ENCODE data around the gene PODN.

The PODN gene

DNA sequence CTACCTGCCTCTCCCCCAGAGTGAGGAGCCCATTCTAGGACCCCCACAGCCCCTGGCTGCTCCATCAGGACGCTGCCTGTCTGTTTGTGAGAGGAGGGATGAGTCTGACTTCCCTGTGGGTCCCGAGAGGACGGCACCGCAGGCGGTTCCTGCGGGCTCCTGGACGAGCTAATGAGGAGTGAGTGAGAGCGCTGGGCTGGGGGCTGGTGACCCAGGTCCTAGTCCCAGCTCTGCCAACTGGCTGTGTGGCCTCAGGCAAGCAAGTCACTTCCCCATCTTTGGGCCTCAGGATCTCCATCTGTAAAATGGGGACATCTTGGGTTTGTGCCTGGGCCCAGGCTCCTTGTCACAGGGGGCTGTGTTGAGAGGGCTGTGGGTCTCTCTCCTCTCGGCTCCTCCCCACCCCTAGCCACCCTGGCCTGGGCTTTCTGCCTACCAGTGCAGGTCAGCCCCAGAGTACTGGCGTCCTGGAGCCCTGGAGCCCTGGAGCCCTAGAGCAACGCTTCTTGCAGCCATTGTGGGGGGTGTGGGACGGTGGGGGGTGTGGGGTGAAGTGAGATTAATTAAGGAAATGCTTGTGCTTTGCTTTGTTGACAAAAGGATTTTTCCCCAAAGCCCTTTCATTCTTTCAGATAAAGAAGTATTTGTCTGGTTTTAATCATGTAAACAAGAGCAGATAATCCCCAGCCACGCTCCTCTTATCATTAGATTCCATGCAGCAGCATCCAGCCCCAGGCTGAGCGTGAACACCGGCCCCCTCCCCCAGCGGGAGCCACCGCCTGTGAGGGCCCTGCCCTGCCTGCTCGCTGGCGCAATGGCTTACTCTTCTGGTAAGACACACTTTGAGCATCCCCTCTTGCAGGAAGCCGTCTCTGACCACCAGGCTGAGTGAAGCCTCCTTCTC is 53.6 kb downstream of the PODN start:
- DNase-seq (ENCODE audit: low read depth) = no peak

DNA sequence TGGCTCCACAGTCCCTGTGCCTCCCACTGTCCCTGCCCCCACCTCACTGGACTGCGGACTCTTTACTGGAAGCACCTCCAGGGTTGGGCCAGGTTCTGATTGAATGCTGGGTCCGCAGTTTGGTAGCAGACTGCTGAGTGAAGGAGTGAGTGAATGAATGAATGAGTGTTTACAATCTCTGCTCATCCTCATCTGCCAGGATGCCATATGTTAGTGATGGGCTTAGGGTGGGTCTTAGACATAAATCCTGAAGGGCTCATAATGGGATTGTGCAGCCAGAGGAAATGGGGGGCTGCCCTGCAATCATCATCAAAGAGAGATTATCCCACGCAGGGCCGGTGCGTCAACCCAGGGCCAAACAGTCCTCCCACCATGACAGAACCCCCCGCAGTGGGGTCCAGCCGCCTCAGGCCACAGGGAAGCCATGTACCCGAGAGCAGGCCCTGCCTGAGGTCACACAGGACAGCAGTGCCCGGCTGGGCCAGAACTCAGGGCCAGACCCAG is 54.3 kb downstream of the PODN start:
- no peak for DNase-seq (ENCODE audit: low read depth)

DNA sequence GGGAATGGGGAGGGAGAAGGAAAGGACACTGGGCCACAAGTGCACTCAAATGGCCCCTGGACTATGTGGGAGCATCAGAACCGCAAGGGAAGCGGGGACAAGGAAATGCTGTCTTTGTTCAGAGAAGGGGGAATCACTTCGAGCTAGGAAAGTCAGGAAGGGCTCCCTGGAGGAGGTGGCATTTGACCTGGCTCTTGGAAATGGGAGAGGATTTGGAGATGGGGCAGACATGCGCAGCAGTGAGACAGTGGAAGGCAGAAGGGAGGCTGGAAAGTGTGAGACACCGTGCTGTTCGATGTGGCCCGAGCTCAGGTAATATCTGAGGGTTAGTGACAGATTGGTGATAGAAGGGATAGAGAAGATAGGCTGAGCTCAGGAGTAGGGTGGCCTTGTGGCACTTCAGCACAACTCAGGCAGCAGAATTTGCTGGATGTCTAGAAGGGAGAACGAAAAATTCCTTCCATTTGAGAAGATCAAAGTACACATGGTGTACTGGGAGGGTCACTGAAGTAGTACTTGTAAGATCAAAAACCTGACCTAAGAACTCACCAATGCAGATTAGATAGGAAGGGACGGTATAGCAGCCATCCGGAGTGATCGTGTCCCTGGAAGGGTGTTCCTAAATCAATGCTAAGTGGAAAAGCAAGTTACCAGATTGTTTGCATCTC is 55.1 kb downstream of the PODN start:
- no peak for DNase-seq (ENCODE audit: low read depth)

DNA sequence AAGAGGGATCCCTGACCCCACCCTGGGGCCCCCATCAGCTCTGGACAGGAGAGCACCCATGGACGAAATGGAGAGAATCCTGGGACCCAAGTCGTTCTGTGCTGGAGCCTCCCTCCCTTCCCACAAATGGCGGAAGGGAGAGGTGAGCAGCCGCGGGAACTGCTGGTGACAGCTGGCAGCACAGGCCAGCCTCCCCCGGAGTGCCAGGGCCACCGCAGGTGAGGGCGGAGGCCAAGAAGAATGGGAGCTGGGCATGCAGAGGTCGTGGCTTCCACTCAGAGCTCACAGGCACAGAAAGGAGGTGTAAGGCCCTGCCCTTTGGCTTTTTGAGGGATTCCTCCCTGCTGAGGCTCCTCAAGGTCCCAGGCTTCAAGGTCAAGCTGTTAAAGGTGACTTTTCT is 55.8 kb downstream of the PODN start:
- no peak for DNase-seq (ENCODE audit: low read depth)

DNA sequence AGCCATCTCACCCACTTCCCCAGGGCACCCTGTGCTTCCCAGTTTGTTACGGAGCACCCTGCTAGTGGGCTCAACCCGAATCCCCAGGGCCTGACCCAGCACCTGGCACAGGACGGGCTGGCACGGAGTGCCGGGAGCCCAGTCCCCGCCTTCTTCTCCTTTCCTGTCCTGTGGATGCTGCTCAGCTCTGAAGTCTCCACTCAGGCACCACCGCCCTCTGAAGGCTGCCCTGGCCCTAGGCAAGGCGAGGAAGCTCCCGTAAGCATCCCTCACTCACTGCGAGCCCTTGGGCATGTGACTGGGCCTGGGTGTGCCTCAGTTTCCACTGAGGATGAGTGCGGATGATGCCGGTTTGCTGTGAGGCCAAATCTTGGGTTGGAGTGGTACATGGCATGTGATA is 58.6 kb downstream of the PODN start:
- no peak for DNase-seq (ENCODE audit: low read depth)

DNA sequence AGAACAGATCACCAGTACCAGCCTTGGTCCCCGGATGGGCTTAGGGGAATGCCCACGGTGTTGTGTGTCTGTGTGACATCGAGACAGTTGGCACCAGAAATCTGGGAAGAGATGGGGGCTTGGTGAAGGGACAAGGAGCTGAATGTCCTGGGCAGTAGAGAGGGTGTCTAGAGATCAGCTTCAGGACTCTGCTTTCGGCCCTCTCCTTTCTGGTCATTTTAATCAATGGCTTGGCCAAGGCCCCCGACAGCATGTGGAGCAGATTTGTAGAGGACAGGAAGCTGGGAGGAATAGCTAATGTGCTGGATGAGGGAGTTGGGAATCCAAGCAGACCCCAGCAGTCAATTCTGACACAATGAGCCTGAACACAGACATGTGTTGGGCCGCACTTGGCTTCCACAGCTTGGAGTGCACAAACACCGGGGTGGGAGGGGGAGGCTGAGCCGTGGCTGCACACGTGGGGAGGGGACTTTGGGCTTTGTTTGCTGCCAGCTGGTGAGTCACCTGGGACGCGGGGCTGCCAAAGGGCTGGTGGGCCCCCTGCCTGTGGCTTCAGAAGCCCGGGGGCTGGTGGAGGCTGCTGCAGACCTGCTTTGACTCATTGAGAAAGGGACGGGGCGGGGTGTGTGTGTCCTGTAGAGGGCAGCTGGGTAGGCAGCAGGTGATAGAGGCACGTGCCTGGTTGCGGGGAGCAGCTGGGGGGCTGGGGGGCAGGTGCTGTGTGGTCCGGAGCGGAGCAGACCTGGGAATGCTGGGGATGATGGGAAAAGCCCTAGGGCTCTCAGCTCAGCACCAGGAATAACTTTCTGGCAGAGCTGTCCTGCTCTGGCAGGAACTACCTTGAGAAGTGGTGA is 59.5 kb downstream of the PODN start:
- DNase-seq (ENCODE audit: low read depth) = no peak

DNA sequence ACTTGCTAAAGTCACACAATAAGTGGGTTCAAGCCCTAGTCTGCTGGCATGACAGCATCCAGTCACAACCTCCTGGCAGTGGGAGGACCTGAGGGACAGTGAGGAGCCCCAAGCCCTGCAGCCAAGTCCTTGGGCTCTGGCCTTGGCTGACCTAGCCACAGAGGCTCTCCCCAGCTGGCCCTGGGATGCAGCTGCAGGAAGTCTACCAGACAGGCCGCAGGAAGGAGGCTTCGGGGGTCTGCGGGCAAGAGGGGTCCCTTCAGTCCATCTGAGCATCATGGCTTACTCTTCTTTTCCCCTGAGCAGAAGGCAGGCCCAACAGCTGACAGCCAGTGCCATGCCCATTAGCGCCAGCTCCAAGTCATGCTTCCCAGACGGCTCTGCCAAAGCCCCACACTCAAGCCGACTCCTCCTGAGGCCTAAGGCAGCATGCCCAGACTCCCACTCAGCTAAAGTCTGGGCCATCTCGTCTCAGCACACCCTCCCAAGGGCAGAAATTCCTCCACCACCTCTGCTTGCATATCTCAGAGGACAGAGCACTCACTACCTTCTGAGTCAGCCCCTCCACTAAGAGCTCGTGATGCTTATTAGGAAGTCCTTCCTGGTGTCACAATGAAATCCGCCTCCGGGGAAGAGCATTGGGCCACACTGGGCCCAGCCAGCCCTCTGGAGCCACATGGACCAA is 60.3 kb downstream of the PODN start:
- DNase-seq (ENCODE audit: low read depth) = no peak

DNA sequence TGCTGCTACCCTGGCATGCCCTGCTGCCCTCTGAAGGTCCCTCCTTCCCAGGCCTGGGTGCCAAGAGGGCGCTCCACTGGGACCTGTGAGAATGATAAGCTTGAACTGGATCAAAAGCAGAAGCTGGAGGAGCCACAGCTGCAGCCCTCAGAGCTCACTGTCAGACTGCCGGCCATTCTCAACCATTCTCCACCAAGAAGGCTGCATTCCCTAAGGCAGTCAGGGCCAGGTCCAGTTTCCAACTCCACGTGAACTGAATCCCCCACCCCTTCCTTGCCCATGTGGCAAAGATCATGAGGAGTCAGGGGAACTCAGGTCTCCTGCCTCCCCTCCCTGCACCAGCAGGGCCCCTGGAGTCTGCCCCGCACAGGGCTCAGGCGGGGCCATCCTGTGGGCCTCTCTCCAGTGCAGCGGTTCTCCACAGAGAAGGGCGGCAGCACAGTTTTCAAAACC is 61.0 kb downstream of the PODN start:
- no peak for DNase-seq (ENCODE audit: low read depth)

DNA sequence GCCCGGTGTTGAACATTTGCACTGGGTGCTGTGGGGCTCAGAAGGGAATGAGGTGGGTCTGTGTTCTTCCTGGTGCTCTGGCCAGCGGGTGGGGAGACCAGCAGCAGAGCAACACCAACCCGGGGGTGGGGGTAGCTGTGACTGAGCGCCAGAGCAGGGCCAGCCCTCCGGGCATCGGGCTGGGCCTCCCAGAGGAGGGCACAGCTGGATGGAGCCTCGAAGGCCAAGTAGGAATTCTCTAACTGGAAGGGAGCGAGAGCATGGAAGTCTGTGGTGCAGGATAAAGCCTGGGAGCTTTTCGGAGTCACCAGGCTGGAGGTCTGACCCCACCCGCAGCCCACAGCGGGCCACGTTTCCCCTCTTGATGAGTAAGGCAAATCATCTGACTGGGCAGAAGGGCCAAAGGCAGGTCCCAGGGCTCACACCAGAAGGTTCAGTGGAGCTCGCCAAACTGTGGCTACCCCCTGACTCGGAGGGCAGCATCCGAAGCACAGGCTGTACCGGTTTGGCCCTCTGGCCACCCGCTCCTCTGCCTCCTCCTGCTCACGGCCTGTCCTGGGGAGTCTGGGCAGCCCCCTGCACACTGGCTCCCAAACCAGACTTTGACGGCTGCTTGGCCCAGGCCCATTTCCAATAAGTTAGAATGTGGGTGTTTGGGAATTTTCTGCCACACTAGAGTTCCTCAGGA is 61.6 kb downstream of the PODN start:
- no peak for DNase-seq (ENCODE audit: low read depth)

DNA sequence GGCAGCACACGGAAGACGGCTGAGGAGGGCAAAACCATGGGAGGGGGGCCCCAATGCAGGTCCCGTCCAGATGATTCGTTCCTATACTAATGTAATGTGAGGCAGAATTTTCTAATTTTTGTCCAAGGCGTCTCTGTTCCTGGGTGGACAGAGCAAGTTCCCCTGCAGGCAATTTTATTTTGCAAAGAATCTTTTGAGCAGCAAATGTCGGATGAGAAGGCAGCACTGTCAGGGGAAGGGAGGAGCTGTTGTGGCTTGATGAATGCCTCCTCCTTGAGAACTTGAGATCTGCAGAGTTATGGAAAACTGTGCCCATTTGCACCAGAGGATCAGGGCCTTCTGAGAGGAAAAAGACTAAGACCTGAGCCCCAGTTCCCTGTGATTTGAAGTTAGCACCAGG is 63.1 kb downstream of the PODN start:
- DNase-seq (ENCODE audit: low read depth) = no peak

DNA sequence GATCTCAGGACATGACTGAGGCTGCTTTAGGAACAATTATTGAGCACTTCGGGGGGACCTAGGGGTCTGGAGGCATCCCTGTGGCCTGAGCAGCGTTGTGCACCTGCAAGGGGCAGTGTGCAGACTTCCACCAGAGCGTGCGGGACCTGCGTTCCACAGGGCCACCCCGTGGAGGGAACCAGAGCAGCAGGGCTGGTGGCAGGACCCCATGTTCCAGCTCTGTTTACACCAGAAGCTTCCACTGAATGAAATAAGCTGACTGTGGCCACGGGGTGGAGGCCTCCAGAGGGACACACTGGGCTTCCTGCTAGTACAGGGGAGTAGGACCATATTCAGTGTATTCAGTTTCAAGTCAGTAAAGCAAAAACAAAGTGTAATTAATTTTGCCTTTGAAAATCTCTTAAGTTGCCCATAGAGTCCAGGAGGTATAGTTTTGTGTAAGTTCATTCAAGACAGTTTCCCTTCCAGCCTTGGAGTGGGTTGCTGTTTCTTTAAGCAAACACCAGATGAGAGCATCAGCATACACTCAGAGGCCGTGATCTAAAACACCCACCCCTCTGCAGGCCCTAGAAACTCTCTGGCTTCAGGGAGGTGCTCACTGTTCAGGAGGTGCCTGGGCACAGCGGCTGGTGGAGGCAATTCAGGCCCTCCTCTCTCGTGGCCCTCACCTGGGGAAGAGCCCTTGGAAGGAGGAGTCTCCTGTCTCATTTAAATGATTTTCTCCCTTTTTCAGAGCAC is 63.8 kb downstream of the PODN start:
- DNase-seq (ENCODE audit: low read depth) = no peak

DNA sequence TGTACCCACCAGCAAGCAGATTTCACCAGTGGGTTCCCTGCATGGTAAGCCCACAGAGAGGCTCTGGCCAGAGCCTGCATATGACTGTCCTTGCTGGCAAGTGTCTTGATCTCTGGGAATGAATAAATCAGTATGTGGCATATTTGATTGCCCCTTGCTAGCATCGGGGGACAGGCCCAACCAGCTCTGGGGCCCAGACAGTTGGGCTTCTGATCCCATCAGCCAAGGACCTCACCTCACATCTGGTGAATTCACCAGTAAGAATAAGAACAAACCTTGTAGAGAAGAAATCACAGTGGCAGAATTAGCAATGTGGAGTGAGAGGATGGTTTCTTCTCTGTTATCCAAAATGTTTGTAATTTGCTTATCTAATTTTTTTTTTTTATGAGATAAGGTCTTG is 64.5 kb downstream of the PODN start:
- DNase-seq (ENCODE audit: low read depth) = no peak

DNA sequence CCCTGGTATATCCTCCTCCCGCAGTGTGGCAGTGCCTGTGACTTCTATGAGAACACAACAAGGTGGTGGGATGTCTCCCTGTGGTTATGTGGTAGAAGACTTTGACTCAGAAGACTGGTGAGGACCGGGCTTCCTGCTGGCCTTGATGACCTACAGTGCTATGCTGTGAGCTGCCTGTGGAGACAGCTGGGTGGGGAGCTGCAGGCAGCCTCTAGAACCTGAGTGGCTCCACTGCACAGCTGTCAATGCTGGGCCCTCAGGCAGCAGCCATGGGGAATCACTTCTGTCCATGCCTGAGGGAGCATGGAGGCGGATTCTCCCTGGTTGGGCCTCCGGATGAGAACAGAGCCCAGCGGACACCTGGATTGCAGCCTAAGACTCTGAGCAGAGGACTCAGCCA is 65.5 kb downstream of the PODN start:
- DNase-seq (ENCODE audit: low read depth) = no peak

DNA sequence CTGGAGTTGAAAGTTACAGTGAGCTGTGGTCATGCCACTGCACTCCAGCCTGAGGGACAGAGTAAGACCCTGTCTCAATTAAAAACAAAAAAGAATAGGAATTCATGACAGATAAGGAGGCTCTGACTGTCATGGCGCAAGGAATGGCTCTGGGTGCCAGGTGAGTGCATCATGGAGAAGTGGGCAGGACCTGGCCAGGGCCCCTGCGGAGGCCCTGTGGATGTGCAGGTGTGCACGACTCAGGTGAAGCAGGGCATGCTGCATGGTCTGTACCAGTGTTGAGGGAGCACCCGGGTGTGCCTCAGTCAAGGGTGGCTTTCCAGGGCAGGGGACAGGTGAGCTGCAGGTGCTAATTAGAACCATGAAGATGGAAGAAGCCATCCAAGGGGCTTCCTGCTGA is 66.4 kb downstream of the PODN start:
- no peak for DNase-seq (ENCODE audit: low read depth)

DNA sequence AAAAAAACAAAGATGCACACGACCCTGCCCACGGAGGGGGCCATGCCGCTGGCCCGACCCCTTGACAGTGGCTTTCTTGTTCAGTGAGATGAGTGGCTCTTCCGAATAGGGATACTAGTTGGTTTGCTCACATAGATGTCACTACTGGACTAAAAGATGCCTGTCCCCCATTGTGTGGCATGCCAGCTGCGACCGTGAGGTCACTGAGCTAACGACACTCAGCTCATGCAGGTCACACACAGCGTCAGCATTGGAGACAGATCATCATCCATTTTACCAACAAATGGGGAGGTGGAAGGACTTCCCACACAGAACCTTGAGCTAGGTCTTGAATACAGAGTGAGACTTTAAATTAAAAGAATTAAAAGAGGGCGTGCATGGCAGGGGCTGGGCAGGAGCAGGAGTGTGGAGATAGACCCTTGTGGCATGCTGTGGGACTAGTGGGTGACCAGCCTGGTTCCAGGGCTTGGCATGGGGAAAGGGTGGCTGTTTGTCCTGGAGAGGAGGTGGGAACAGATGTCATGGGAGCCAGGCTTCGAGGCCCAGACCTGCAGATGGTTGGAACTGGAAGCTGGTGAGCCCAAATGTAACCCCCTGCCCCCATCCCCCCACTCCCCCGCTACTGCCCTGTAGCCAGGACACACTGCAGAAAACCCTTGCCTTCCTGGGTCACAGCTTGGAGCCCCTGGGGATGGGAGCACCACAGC is 68.0 kb downstream of the PODN start:
- no peak for DNase-seq (ENCODE audit: low read depth)

DNA sequence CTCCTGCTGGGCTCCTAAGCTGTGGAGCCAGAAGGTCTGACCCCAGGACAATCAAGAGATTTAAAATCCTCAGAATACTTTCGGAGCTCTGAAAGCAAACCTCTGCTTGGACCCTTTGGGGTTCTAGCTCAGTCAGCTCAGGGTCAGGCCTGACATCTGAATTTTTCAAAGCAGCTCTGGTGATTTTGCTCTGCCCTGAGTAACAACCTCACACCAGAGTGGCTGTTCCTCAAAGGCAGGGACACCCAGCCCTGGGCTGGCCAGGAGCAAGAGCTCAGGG is 68.5 kb downstream of the PODN start:
- no peak for DNase-seq (ENCODE audit: low read depth)

DNA sequence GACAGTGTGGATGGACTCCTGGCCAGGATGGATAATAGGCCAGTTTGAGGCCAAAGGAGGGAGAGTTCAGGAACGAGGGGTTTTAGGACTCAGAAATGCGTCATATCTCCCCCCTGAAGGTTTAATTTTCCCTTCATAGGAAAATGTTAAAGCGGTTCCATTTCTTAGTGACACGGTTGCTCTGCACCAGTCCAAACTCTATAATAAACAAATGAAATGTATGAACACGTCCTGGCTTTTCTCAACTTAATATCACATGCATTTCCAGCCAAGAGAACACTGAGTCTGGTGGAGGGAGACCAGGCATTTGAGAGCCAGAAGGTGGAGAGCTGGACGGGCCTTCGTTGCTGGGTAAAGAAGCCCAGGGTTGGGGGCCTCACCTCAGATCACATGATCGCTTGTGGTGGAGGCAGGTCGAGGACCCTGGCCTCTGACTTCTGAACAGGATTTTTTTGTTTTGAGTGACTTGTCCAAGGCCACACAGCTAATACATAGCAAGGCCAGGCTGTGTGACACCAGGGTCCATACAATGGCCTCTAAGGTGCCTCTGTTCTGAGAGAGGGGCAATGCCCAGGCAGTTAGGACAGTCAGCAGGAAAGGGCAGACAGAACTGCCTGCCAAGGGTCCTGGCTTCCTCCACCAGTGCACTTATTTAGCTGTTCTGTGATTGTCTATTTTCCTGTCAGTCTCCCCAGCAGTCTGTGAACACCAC is 69.0 kb downstream of the PODN start:
- DNase-seq (ENCODE audit: low read depth) = no peak

DNA sequence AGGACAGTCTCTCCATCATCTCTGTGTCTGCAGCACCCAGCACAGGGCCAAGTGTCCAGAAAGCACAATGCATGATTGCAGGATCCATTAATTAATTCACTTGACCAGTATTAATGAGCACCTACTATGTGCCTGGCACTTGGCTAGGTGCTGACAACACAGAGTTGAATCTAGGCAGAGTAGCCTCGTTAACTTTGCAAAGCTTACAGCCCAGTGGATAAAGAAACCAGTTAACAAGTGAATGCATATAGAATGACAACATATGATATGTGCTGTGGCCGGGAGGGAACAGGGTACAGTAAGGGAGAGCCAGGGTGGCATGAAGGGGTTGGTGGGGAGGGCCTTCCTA is 69.6 kb downstream of the PODN start:
- DNase-seq (ENCODE audit: low read depth) = no peak

DNA sequence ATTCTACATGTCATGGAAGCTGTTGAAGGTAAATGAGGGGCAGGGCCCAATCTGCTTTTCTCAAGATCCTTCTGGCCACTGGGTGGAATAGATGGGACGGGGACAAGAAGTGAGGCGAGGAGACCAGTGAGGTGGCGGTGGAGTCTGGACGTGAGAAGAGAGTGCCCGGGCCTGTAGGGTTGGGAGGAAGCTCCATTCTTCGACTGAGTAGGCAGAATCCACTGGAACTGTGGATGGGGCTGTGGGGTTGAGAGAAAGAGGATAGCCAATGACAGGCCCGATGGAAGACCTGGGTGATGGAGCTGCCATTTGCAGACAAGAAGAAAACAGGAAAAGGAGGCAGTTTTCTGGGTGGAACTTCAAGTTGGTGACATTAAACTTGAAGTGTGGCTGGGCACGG is 70.2 kb downstream of the PODN start:
- no peak for DNase-seq (ENCODE audit: low read depth)

Measured in stimulated activated CD8-positive, alpha-beta memory T cell treated with anti-CD3 and anti-CD28 coated beads, Interleukin-4, amount 100 ng/mL, for 24 hours (primary cell).